Endometrium (tissue), 2 donors: ENCODE data around the gene STAT5B.

ENCODE experiments used
- FAIRE-seq: peaks from 2 replicates; lab custom pipeline; 2012; peaks lifted over from hg19 to GRCh38; lab: Jason Lieb, UNC
- donor health status: control.
- donor health status: control.

The STAT5B gene

DNA sequence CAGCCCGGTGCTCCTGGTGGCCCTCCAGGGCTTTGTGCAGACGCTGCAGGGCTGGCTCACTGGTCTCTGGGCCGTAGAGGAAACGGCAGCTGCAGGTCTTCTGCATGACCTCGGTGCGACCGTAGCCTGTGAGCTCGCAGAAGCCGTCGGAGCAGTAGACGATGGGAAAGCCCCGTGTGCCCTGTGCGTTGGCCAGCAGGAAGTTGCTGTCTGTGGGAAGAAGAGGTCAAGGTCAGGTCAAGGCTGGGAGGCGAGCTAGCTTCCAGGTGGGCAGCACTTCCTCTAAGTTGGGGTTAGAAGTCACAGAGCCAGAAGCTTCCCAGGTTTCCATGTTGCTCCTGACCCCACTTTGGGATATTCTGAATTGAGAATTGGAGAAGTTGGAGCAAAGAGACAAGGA is 97.4 kb downstream of the STAT5B start:
- FAIRE-seq, result no peak

DNA sequence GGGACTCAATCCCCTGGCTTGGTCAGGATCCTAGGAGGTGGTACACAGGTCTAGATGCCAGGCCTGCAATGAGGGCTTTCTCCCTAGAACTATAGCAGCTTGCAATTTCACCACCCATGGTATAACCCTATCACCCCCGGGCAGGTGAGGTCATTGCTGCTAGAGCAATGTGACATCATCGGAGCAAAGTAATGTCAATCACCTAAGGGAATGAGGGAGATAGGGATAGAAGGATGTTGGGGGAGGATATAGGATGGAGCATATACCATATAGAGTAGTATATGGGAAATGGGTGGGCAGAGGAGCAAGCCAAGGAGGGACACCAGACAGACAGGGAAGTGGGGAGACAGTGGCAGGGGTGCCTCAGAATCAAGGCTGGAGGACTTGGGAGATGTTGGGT is 98.5 kb downstream of the STAT5B start:
- no peak for FAIRE-seq

- no peak for FAIRE-seq
Observed at GRCh38 chr17:42174126-42174783, 101.9 kb downstream of the STAT5B start.

DNA sequence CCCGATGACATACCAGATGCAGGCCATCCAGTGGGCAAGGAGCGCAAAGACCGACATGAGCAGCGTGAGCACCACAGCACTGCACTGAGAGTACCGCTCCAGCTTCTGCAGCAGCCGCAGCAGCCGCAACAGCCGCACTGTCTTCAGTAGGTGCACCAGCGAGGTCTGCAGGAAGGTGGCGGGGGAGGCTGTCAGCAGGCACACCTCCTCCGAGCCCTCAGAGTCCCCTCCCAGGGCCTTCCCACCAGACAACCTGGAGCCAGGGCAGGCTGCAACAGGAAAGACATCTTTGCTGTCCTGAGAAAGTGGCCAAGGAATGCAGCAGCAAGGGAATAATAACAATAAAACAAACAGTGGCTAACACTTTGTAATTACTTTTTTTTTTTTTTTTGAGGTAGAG is 104.4 kb downstream of the STAT5B start:
- FAIRE-seq, result no peak

DNA sequence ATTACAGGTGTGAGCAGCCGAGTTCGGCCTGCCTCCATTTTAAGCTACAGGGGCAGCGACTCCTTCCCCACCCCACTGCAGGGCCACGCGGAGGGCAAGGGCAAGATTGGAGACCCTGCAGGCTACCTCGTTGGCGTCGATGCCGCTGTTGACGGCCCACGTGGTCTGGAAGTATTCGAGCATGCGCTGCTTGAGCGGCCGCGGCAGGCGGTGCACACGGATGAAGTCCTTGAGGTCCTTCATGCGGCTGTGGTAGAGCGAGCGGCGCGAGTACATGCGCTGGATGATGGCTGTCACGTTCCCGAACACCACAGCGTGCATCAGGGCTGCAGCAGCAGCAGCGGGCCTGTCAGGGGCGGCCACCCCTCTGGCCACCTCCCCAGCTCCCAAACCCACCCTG is 106.8 kb downstream of the STAT5B start:
- FAIRE-seq, result no peak

- no peak for FAIRE-seq
Observed at GRCh38 chr17:42167807-42168206, 108.4 kb downstream of the STAT5B start.

- FAIRE-seq, result no peak
Observed at GRCh38 chr17:42166196-42166763, 109.9 kb downstream of the STAT5B start.

- no peak for FAIRE-seq
Observed at GRCh38 chr17:42165751-42166150, 110.4 kb downstream of the STAT5B start.

- FAIRE-seq, result no peak
Observed at GRCh38 chr17:42163696-42164407, 112.3 kb downstream of the STAT5B start.

DNA sequence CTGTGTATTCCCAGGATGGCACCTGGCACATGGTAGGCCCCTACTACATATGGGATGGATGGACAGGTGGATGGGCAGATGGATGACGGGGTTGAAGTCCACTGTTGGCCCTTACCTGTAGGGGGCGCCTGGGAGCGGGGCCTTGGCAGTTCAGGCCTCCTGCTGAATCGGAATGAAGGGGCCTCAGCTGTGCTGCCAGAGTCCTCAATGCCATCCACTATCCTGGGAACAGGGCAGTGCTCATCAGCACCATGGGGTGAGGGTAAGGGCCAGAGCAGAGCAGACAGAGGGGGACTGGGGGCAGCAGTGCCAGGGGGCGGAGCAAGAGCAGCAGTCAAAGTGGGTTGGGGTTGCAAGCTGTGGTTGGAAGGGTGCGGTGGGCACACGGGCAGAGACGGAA is 113.1 kb downstream of the STAT5B start:
- no peak for FAIRE-seq

- no peak for FAIRE-seq
Observed at GRCh38 chr17:42160531-42160910, 115.7 kb downstream of the STAT5B start.

- no peak for FAIRE-seq
Observed at GRCh38 chr17:42159796-42160530, 116.2 kb downstream of the STAT5B start.

DNA sequence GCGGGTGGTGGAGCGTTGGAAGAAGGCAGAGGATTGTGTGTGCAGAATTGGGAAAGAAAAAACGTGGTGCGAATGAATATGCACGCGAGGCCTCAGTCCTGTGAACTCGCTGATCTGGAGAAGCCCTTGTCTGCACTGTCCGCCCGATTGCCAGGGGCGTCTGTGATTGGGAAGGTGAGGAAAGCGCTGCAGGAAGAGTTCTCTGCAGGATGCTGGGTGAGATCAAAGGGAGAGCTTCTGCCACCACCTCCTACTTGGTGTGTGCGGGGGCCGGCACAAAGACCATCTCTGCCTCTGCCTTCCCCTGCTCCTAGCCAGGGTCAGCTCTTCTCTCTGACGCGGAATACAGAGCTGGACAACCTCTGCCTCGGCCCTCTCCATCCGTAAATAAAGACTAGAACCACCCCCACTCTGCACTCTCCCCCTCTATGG is 120.6 kb downstream of the STAT5B start:
- no peak for FAIRE-seq

DNA sequence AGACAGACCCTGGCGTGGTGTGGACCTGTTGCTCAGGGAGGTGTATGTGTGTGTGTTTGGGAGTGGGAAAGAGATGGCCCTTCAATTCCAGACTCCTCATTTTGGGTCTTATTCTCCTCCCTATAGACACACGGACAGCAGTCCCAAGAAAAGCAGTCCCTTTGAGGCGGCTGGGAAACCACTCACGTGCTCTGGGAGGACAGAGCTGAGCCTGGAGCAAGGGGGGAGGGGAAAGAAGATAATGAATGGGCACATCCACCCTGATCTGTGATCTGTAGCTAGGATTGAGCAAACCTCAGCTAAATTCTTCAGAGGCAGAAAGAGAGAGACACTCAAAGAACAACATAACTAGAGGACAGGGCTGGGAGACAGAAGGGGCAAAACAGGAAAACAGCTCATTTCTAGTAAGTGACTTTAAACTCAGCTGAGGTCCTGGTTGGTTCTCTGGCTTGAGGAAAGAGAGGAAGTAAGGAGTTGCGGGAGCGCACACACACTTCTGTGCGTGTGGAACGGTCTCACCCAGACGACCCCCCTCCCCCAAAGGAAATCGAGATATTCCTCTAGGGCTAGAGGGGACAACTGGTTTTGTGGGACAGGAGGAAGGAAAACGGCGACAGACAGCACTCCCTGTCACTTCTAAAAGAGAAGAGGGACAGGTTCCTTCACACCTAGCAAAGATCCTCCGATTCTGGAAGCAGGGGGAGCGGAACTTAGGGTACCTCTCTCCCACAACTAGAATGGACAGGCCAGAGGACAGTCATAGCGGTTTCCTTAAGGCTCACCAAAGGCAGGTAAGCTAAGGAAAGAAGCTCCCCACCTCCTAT is 122.1 kb downstream of the STAT5B start:
- no peak for FAIRE-seq
